ENCODE measurements around the gene IARS2. TPM values are rescaled to one million over a fixed set of nuclear protein-coding genes. Genes with fewer than 3 reads are reported as not detected.
"Not testable (repeated sequence)": the region's sequence is repeated elsewhere in the genome, so short reads cannot be mapped to it uniquely, and the experiment has no call there.

IARS2 gene
- total RNA-seq, 4 donors from 2014 or later: 43.3 to 59.0 (median 52.0) TPM

DNA sequence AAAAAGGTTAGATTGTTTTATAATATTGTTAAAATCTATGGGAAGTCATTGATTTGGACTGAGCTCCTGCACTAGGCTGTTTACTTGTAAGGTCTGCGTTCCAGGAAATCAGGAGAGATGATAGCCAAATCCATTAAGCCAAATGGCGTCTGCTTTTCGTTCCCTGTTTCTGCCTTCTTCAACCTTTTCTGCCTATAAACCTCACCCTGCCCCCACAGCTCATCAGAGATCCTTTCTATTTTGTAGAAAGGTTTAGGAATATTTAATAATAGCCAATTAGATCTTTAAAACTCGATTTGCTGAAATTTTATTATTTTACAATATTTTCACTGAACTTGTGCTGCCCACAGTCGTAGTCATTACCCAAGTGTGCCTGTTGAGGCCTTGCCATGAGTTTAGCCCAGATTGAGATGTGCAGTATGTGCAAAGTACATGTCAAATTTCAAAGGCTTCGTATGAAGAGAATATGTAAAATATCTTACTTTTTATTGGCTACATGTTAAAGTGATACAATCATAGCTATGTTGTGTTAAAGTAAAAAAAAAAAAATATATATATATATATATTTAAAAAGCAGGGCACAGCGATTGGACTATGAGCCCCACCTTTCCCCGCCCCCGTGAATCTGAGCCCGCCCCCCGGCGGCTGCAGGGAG lies 444 bp upstream of the IARS2 start:
- Histone ChIP-seq H3K9me3 (no peaks in the 10 kb centered on the region), H3K4me3 (peak overlapping the region; percentile 84 to 97 (median 93)), H3K36me3 (peaks cover 0 to 23% (median 5%) of the 10 kb centered on the region in 3 donors), H3K27ac (peak overlapping the region; percentile 68 to 93 (median 86)), H3K4me1 (peaks cover 0 to 36% (median 14%) of the 10 kb centered on the region in 4 donors), H3K27me3 (no peaks in the 10 kb centered on the region)
- no peak for TF ChIP-seq POLR2A (IDR thresholded peaks at IDR 0.05)
- TF ChIP-seq EP300 (IDR thresholded peaks at IDR 0.05): no peak
- TF ChIP-seq CTCF (IDR thresholded peaks at IDR 0.05): peak in 1 of 5 experiments; percentile 10
- 24% methylated on average over 12 of the region's 12 CpGs for WGBS, 2 donors
- DNase-seq (ENCODE audit: low spot score in 2 of 2): no peak

GRCh38 chr1:220099826-220100225 lies 5.9 kb downstream of the IARS2 start:
- peaks cover 0 to 84% (median 5%) of the 10 kb centered on the region in 3 donors for H3K36me3 ChIP-seq
- DNase-seq (ENCODE audit: low spot score in 2 of 2): no peak
- peaks cover 0 to 21% (median 12%) of the 10 kb centered on the region in 4 donors for H3K4me1 ChIP-seq
- TF ChIP-seq POLR2A (IDR thresholded peaks at IDR 0.05) (no peak), EP300 (IDR thresholded peaks at IDR 0.05) (no peak), CTCF (IDR thresholded peaks at IDR 0.05) (no peak)
- H3K9me3 ChIP-seq: no peaks in the 10 kb centered on the region
- no peak overlapping the region for H3K27ac ChIP-seq
- no peaks in the 10 kb centered on the region for H3K27me3 ChIP-seq
- no peak overlapping the region for H3K4me3 ChIP-seq

GRCh38 chr1:220110473-220110872 lies 16.5 kb downstream of the IARS2 start:
- WGBS, 2 donors: 91 to 95% methylated on average over 6 of the region's 6 CpGs
- not testable (repeated sequence) for H3K4me3 ChIP-seq; H3K27me3 ChIP-seq; H3K9me3 ChIP-seq; DNase-seq (ENCODE audit: low spot score in 2 of 2); H3K4me1 ChIP-seq; H3K27ac ChIP-seq
- H3K36me3 ChIP-seq: peaks cover 0 to 86% (median 13%) of the 10 kb centered on the region in 3 donors

GRCh38 chr1:220112600-220112999 lies 18.7 kb downstream of the IARS2 start:
- 94 to 100% methylated on average over 4 of the region's 4 CpGs for WGBS, 2 donors
- H3K27me3 ChIP-seq; H3K4me3 ChIP-seq; H3K9me3 ChIP-seq; H3K27ac ChIP-seq; DNase-seq (ENCODE audit: low spot score in 2 of 2); H3K4me1 ChIP-seq: not testable (repeated sequence)
- peaks cover 0 to 79% (median 6%) of the 10 kb centered on the region in 3 donors for H3K36me3 ChIP-seq

DNA sequence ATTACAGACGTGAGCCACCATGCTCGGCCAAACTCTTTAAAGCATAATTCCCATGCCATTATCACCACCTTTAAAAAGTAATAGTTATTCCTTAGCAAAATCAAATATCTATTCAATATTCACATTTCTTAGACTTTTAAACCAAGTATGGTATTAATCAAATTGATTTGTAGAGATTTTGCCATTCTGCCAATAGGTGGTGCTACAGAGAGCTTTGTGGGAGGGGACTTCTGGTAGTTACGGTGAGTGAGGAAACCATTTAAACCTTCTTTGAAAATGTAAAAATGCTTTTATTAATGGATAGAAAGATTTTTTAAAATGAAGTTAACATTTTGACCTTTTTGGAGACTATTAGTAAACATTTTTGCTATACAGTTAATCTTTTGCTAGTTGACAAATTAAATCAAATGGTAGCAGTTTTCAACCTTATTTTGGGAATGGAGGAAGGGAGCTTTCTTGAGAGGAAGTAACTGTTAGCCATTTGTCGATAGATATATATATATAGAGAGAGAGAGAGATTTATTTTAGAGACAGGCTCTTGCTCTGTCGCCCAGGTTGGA lies 19.3 kb downstream of the IARS2 start:
- H3K36me3 ChIP-seq: peaks cover 0 to 73% (median 0%) of the 10 kb centered on the region in 3 donors
- H3K27ac ChIP-seq: no peak overlapping the region
- 74 to 75% methylated on average over 5 of the region's 5 CpGs for WGBS, 2 donors
- no peaks in the 10 kb centered on the region for H3K27me3 ChIP-seq
- H3K4me3 ChIP-seq: no peak overlapping the region
- H3K9me3 ChIP-seq: no peaks in the 10 kb centered on the region
- peak in 3 of 5 experiments; percentile 32 to 48 (median 39) for TF ChIP-seq CTCF (IDR thresholded peaks at IDR 0.05)
- TF ChIP-seq EP300 (IDR thresholded peaks at IDR 0.05): no peak
- no peaks in the 10 kb centered on the region for H3K4me1 ChIP-seq
- no peak for DNase-seq (ENCODE audit: low spot score in 2 of 2)

DNA sequence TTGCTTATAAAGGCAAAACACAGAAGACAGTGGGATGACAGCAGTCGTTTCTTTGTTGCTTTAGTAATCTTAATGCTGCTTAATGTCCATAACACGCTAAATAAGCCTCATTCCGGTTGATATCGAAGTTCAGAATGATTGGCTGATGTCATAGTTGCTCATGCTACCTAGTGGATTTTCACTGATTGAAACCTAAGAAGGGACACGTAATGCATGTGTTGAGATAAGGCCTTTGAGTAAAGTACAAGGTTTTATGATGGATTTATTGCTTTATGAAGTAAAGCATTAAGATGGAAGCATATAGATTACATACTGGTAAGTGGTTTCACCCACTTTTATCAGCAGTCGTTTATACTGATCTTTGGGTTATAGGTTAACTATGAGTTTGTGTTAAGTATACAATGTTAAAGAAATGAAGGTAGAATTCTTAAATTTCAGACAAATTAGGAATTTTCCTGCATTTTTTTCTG lies 25.1 kb downstream of the IARS2 start:
- H3K4me1 ChIP-seq: peaks cover 0 to 3% (median 0%) of the 10 kb centered on the region in 4 donors
- H3K27me3 ChIP-seq: no peaks in the 10 kb centered on the region
- DNase-seq (ENCODE audit: low spot score in 2 of 2): no peak
- no peak for TF ChIP-seq CTCF (IDR thresholded peaks at IDR 0.05)
- TF ChIP-seq EP300 (IDR thresholded peaks at IDR 0.05): no peak
- TF ChIP-seq POLR2A (IDR thresholded peaks at IDR 0.05): no peak
- H3K36me3 ChIP-seq: peaks cover 0 to 31% (median 0%) of the 10 kb centered on the region in 3 donors
- no peaks in the 10 kb centered on the region for H3K9me3 ChIP-seq
- H3K27ac ChIP-seq: no peak overlapping the region
- WGBS, 2 donors: 84 to 87% methylated on average over 6 of the region's 6 CpGs
- no peak overlapping the region for H3K4me3 ChIP-seq
